H1 (cell line): ENCODE measurements around the gene ANXA2. TPM values are rescaled to one million over a fixed set of nuclear protein-coding genes. Genes with fewer than 3 reads are reported as not detected.
"Not testable (repeated sequence)": the region's sequence is repeated elsewhere in the genome, so short reads cannot be mapped to it uniquely, and the experiment has no call there.

Experiments used
- CTCF ChIA-PET: fragments of 300-600 bp; sonication (Branson Sonifier 250); formaldehyde crosslinking; loops from one replicate; lab custom pipeline; 2021; ENCODE audit not compliant: partially characterized antibody; lab: Charles Lee
- POLR2A ChIA-PET: fragments of 300-600 bp; sonication (Branson Sonifier 250); formaldehyde crosslinking; loops from one replicate; lab custom pipeline; 2021; ENCODE audit warnings: inconsistent platforms; ENCODE audit not compliant: partially characterized antibody; lab: Charles Lee
- DNase-seq, 2 experiments: peaks; one replicate each; pipeline versions ENCODE4 v3.0.0 to v3.0.0-alpha.2; 2010 to 2022; ENCODE audit warnings: low spot score in 2 of 2, low read depth in 1 of 2, mixed read lengths in 1 of 2
- FAIRE-seq: peaks from 2 replicates; lab custom pipeline; 2011; peaks lifted over from hg19 to GRCh38; lab: Jason Lieb, UNC
- H2AFZ ChIP-seq: 2 replicates; pipeline ENCODE4 v1.8.1; 2012; ENCODE audit warnings: low read length, inconsistent platforms
- H2AK5ac ChIP-seq: 2 replicates; pipeline ENCODE4 v1.6.1; 2013; ENCODE audit warnings: low read depth, low read length
- H2BK120ac ChIP-seq: replicated peaks from 2 replicates; pipeline ENCODE3; 2013; ENCODE audit warnings: low read depth, low read length, inconsistent platforms
- H2BK12ac ChIP-seq: 2 replicates; pipeline ENCODE4 v1.6.1; 2013; ENCODE audit warnings: low read depth, low read length
- H2BK15ac ChIP-seq: 2 replicates; pipeline ENCODE4 v1.6.1; 2013; ENCODE audit warnings: low read length
- H2BK20ac ChIP-seq: 2 replicates; pipeline ENCODE4 v1.6.1; 2013; ENCODE audit warnings: low read length
- H2BK5ac ChIP-seq: 2 replicates; pipeline ENCODE4 v1.6.1; 2013; ENCODE audit warnings: low read depth, low read length
- H3K14ac ChIP-seq: 2 replicates; pipeline ENCODE4 v1.6.1; 2013; ENCODE audit warnings: inconsistent platforms; ENCODE audit not compliant: insufficient read length
- H3K18ac ChIP-seq: 2 replicates; pipeline ENCODE4 v1.6.1; 2013; ENCODE audit warnings: low read length; ENCODE audit errors: extremely low read depth
- H3K23ac ChIP-seq: 2 replicates; pipeline ENCODE4 v1.6.1; 2013; ENCODE audit warnings: inconsistent platforms; ENCODE audit not compliant: insufficient read length
- H3K23me2 ChIP-seq: 2 replicates; pipeline ENCODE4 v1.6.1; 2013; ENCODE audit warnings: low read depth, low read length
- H3K27ac ChIP-seq: 2 replicates; pipeline ENCODE4 v1.6.1; 2011; ENCODE audit warnings: low read depth, low read length, inconsistent platforms
- H3K27me3 ChIP-seq, 4 experiments: replicated peaks in 1 of 4; 1 replicate in 1 of 4; 2 replicates in 3 of 4; pipeline versions ENCODE4 v1.6.1 to v1.8.1; 2011 to 2013; ENCODE audit warnings: low read length in 3 of 4, mild to moderate bottlenecking in 3 of 4, inconsistent platforms in 2 of 4, mixed read lengths in 2 of 4, moderate library complexity in 1 of 4; ENCODE audit not compliant: control insufficient read depth in 3 of 4, insufficient read depth in 3 of 4; ENCODE audit errors: extremely low read depth in 1 of 4
- H3K36me3 ChIP-seq, 4 experiments: 2 replicates each; pipeline versions ENCODE4 v1.6.1 to v1.8.1; 2011 to 2013; ENCODE audit warnings: mild to moderate bottlenecking in 4 of 4, low read length in 3 of 4, moderate library complexity in 2 of 4, control low read depth in 1 of 4, inconsistent platforms in 1 of 4; ENCODE audit not compliant: insufficient read depth in 4 of 4, control insufficient read depth in 2 of 4
- H3K4ac ChIP-seq: replicated peaks from 2 replicates; pipeline ENCODE3; 2013; ENCODE audit warnings: low read length, low read depth, mixed read lengths, inconsistent platforms; ENCODE audit not compliant: insufficient read length
- H3K4me1 ChIP-seq, 4 experiments: replicated peaks in 1 of 4; 1 replicate in 1 of 4; 2 replicates in 3 of 4; pipeline versions ENCODE4 v1.6.1 to v1.8.1; 2011 to 2013; ENCODE audit warnings: low read length in 3 of 4, inconsistent platforms in 2 of 4, mixed read lengths in 1 of 4; ENCODE audit not compliant: insufficient read depth in 4 of 4, control insufficient read depth in 3 of 4
- H3K4me2 ChIP-seq, 2 experiments: 2 replicates each; pipeline versions ENCODE4 v1.6.1 to v1.8.1; 2011 to 2013; ENCODE audit warnings: low read depth in 2 of 2, low read length in 2 of 2, control low read depth in 1 of 2, inconsistent platforms in 1 of 2, mild to moderate bottlenecking in 1 of 2; ENCODE audit not compliant: insufficient read depth in 1 of 2
- H3K4me3 ChIP-seq, 4 experiments: fragments of 200-600, 300-600 bp in 1 of 4; sonication (generic), shearing (Covaris generic), sonication (Bioruptor Twin) in 1 of 4; 2 replicates each; pipeline versions ENCODE4 v1.5.1 to v1.8.1; 2011 to 2016; ENCODE audit warnings: low read length in 4 of 4, low read depth in 3 of 4, control low read depth in 2 of 4, inconsistent platforms in 2 of 4, mild to moderate bottlenecking in 2 of 4, mixed read lengths in 1 of 4, moderate library complexity in 1 of 4; ENCODE audit not compliant: insufficient read depth in 2 of 4; ENCODE audit errors: extremely low read depth in 1 of 4
- H3K56ac ChIP-seq: replicated peaks from 2 replicates; pipeline ENCODE3; 2013; ENCODE audit warnings: low read depth, mild to moderate bottlenecking, mixed read lengths, low read length, inconsistent platforms; ENCODE audit not compliant: insufficient read length
- H3K79me1 ChIP-seq: 2 replicates; pipeline ENCODE4 v1.6.1; 2013; ENCODE audit warnings: low read depth, low read length, control low read depth
- H3K79me2 ChIP-seq, 2 experiments: 2 replicates each; pipeline versions ENCODE4 v1.6.1 to v1.8.1; 2012 to 2013; ENCODE audit warnings: low read length in 2 of 2, mild to moderate bottlenecking in 2 of 2, inconsistent platforms in 1 of 2; ENCODE audit not compliant: insufficient read depth in 2 of 2, control insufficient read depth in 1 of 2
- H3K9ac ChIP-seq, 4 experiments: replicated peaks in 1 of 4; 1 replicate in 1 of 4; 2 replicates in 3 of 4; pipeline versions ENCODE4 v1.6.1 to v1.8.1; 2011 to 2013; ENCODE audit warnings: low read depth in 3 of 4, low read length in 3 of 4, control low read depth in 2 of 4, mild to moderate bottlenecking in 2 of 4, moderate library complexity in 2 of 4, inconsistent platforms in 1 of 4; ENCODE audit errors: extremely low read depth in 1 of 4
- H3K9me3 ChIP-seq, 2 experiments: 2 replicates each; pipeline versions ENCODE4 v1.6.1 to v1.8.1; 2012 to 2013; ENCODE audit warnings: mild to moderate bottlenecking in 2 of 2, moderate library complexity in 2 of 2, control low read depth in 1 of 2, inconsistent platforms in 1 of 2, low read depth in 1 of 2, low read length in 1 of 2, mixed read lengths in 1 of 2; ENCODE audit not compliant: insufficient read depth in 2 of 2
- H4K20me1 ChIP-seq, 2 experiments: replicated peaks in 1 of 2; 2 replicates each; pipeline versions ENCODE3 to v1.8.1; 2011 to 2013; ENCODE audit warnings: inconsistent platforms in 2 of 2, low read length in 2 of 2, mild to moderate bottlenecking in 1 of 2; ENCODE audit not compliant: insufficient read depth in 2 of 2, control insufficient read depth in 1 of 2
- H4K5ac ChIP-seq: 2 replicates; pipeline ENCODE4 v1.6.1; 2013; ENCODE audit warnings: low read length, low read depth, mixed read lengths, inconsistent platforms; ENCODE audit not compliant: insufficient read length
- H4K8ac ChIP-seq: 2 replicates; pipeline ENCODE4 v1.8.0; 2013; ENCODE audit warnings: mild to moderate bottlenecking, moderate library complexity, low read length, inconsistent platforms; ENCODE audit not compliant: insufficient read depth; ENCODE audit errors: extremely low read depth
- H4K91ac ChIP-seq: replicated peaks from 2 replicates; pipeline ENCODE3; 2013; ENCODE audit warnings: low read length, mixed read lengths, inconsistent platforms; ENCODE audit not compliant: insufficient read length
- RAD21 ChIP-seq, 2 experiments: IDR thresholded peaks in 1 of 2; conservative IDR thresholded peaks in 1 of 2; 2 replicates each; pipeline ENCODE4 v1.6.1; 2011; ENCODE audit warnings: low read depth in 2 of 2, low read length in 2 of 2, improper control_type of control experiment in 1 of 2, inconsistent platforms in 1 of 2, mild to moderate bottlenecking in 1 of 2, moderate library complexity in 1 of 2
- WGBS, 2 experiments: shearing (Covaris generic) in 1 of 2; methylation state at CpG; one replicate each; pipeline versions ENCODE4 v1.1.6 to v1.1.7; 2013 to 2015; ENCODE audit warnings: low lambda C conversion rate in 2 of 2, mixed read lengths in 2 of 2, inconsistent platforms in 1 of 2, low coverage in 1 of 2, missing lambda C conversion rate in 1 of 2; ENCODE audit not compliant: insufficient replicate concordance in 2 of 2, insufficient coverage in 1 of 2, insufficient read length in 1 of 2; ENCODE audit errors: extremely low coverage in 1 of 2, missing lambda C conversion rate in 1 of 2; 5-methylcytosine and 5-hydroxymethylcytosine counted together
- polyA plus RNA-seq, 7 experiments: library from polyadenylated mRNA; depleted of rRNA in 3 of 7; stranded (reverse) in 5 of 7; unstranded in 2 of 7; fragments of >200 nt in 5 of 7; fragments of 200-250 nt in 2 of 7; gene quantifications; 1 replicate in 5 of 7; 2 replicates in 1 of 7; 4 replicates in 1 of 7; pipeline versions ENCODE4 v1.2.1 to v1.2.3, GENCODE V29; 2011 to 2013; ENCODE audit warnings: missing spikeins in 2 of 7, mixed read lengths in 2 of 7
- total RNA-seq: library from RNA; stranded (reverse); fragmentation: NEBNext Ultra II Directional; extraction: Animal tissue kit (Norgen Biotek cat#: 25700); gene quantifications from 2 replicates; pipeline ENCODE4 v1.2.1, GENCODE V29; 2021
- TF ChIP-seq, protein P1 (sequence below), 3 experiments: IDR thresholded peaks; 1 replicate in 2 of 3; 2 replicates in 1 of 3; pipeline versions ENCODE4 v1.5.1 to v1.6.1; 2011; ENCODE audit warnings: low read length in 3 of 3, mild to moderate bottlenecking in 3 of 3, inconsistent platforms in 2 of 3, low read depth in 1 of 3, moderate library complexity in 1 of 3; ENCODE audit not compliant: insufficient read depth in 1 of 3; ENCODE audit errors: control extremely low read depth in 1 of 3

Gene ANXA2
- total and polyA plus RNA-seq, 2 of the 8 experiments (the other 6 are each of a cell fraction or from before 2014, with no cell fraction given): 178 to 217 TPM

DNA sequence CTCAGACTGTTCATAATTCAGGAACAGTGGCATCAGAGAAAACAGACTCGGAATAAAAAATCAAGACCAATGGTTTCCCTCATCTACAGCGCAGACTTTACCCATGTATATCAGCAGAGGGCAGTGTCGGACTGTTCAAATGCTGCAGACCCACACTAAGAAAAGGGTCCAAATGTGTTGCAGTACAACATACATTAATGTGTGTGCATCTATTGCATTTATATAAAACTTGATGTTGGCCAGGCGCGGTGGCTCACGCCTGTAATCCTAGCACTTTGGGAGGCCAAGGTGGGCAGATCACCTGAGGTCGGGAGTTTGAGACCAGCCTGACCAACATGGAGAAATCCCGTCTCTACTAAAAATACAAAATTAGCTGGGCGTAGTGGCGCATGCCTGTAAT lies 38.0 kb downstream of the ANXA2 start:
- H3K79me1 ChIP-seq, H3K23ac ChIP-seq, H3K27ac ChIP-seq, H3K14ac ChIP-seq, H4K8ac ChIP-seq, H2BK120ac ChIP-seq, H4K5ac ChIP-seq, H3K4me1 ChIP-seq, H3K79me2 ChIP-seq, H3K56ac ChIP-seq, H2BK15ac ChIP-seq, H3K23me2 ChIP-seq, H3K27me3 ChIP-seq, H2AK5ac ChIP-seq, H2BK12ac ChIP-seq, H3K9me3 ChIP-seq, H3K18ac ChIP-seq, H3K4me3 ChIP-seq, H3K4ac ChIP-seq, H2BK20ac ChIP-seq, H4K20me1 ChIP-seq, H2AFZ ChIP-seq, H3K9ac ChIP-seq, H4K91ac ChIP-seq, H3K4me2 ChIP-seq, H2BK5ac ChIP-seq: not testable (repeated sequence)
- ChIA-PET CTCF (interaction anchor here (0.7 to 8.4 kb wide), 50 partner anchors 9 to 542 kb away, joined by 3 to 78 read pairs (median 4); partner anchors contain the start of genes ANXA2 and ICE2), POLR2A (interaction anchor here (0.8 to 1.5 kb wide), 3 partner anchors 36 to 56 kb away, joined by 3 to 5 read pairs (median 3); partner anchors contain the start of gene ANXA2)
- peaks cover 2 to 39% (median 9%) of the 10 kb centered on the region in 4 experiments; a peak in 7 of 8 replicates for H3K36me3 ChIP-seq
- 76% methylated on average over 10 of the region's 10 CpGs; no CpG with 5 or more reads in 1 of the 2 experiments for WGBS, 2 experiments
- TF ChIP-seq, protein P1, sequence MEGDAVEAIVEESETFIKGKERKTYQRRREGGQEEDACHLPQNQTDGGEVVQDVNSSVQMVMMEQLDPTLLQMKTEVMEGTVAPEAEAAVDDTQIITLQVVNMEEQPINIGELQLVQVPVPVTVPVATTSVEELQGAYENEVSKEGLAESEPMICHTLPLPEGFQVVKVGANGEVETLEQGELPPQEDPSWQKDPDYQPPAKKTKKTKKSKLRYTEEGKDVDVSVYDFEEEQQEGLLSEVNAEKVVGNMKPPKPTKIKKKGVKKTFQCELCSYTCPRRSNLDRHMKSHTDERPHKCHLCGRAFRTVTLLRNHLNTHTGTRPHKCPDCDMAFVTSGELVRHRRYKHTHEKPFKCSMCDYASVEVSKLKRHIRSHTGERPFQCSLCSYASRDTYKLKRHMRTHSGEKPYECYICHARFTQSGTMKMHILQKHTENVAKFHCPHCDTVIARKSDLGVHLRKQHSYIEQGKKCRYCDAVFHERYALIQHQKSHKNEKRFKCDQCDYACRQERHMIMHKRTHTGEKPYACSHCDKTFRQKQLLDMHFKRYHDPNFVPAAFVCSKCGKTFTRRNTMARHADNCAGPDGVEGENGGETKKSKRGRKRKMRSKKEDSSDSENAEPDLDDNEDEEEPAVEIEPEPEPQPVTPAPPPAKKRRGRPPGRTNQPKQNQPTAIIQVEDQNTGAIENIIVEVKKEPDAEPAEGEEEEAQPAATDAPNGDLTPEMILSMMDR (IDR thresholded peaks at IDR 0.05; ENCODE audit: control extremely low read depth in 1 of 3, insufficient read depth in 1 of 3, low read depth in 1 of 3, low read length in 3 of 3): peak; percentile 22 to 82 (median 68)
- TF ChIP-seq RAD21 (IDR thresholded peaks at IDR 0.05 in 1 of 2, conservative IDR thresholded peaks at IDR 0.05 in 1 of 2; ENCODE audit: low read depth in 2 of 2, low read length in 2 of 2): peak; percentile 90 to 91
- FAIRE-seq (peak; percentile 78), DNase-seq (peak in 1 of 2 experiments; percentile 56)
